A673 (cell line): ENCODE results near the gene RASD1. TPM values are rescaled to one million over a fixed set of nuclear protein-coding genes. Genes with fewer than 3 reads are reported as not detected.
A peak's percentile ranks its signal among the peaks of the same experiment; 100 is the strongest.

ENCODE experiments used
- BruUV-seq: library from RNA; stranded (reverse); fragments of 400-500 nt; replicated peaks from 2 replicates; lab custom pipeline; 2021; lab: Mats Ljungman, UMichigan
- CTCF ChIA-PET: fragments of 300-600 bp; sonication (Branson Sonifier 250); formaldehyde crosslinking; loops from one replicate; lab custom pipeline; 2022; ENCODE audit warnings: antibody characterized with exemption; lab: Charles Lee
- POLR2A ChIA-PET: fragments of 300-600 bp; sonication (Branson Sonifier 250); formaldehyde crosslinking; loops from one replicate; lab custom pipeline; 2022; ENCODE audit warnings: antibody characterized with exemption; ENCODE audit not compliant: low non-redundant PET; lab: Charles Lee
- DNase-seq: peaks from one replicate; pipeline ENCODE4 v3.0.0-alpha.2; 2015; ENCODE audit warnings: low spot score
- H3K27ac ChIP-seq: fragments of 200-600 bp; sonication (generic); 2 replicates; pipeline ENCODE4 v1.5.1; 2016; ENCODE audit warnings: mixed run types, low read depth, mild to moderate bottlenecking, mixed read lengths, antibody characterized with exemption, low read length; ENCODE audit not compliant: poor library complexity, severe bottlenecking
- H3K27me3 ChIP-seq: fragments of 200-600 bp; sonication (generic); replicated peaks from 2 replicates; pipeline ENCODE4 v1.6.1; 2017; ENCODE audit warnings: mixed run types, low read depth, mild to moderate bottlenecking, mixed read lengths, antibody characterized with exemption, low read length; ENCODE audit not compliant: insufficient read depth, poor library complexity
- H3K36me3 ChIP-seq: fragments of 200-600 bp; sonication (generic); 2 replicates; pipeline ENCODE4 v1.6.1; 2016; ENCODE audit warnings: mixed run types, mild to moderate bottlenecking, mixed read lengths, antibody characterized with exemption, low read length; ENCODE audit not compliant: insufficient read depth, poor library complexity, severe bottlenecking
- H3K4me1 ChIP-seq: fragments of 200-600 bp; sonication (generic); 2 replicates; pipeline ENCODE4 v1.6.1; 2017; ENCODE audit warnings: mixed run types, mild to moderate bottlenecking, mixed read lengths, antibody characterized with exemption, low read length; ENCODE audit not compliant: insufficient read depth, poor library complexity, severe bottlenecking
- H3K4me3 ChIP-seq: fragments of 200-600 bp; sonication (generic); 2 replicates; pipeline ENCODE4 v1.5.1; 2016; ENCODE audit warnings: low read depth, mixed run types, mild to moderate bottlenecking, mixed read lengths, low read length; ENCODE audit not compliant: poor library complexity, severe bottlenecking
- H3K9me3 ChIP-seq: fragments of 200-600 bp; sonication (generic); 2 replicates; pipeline ENCODE4 v1.6.1; 2016; ENCODE audit warnings: mixed run types, low read depth, mild to moderate bottlenecking, mixed read lengths, antibody characterized with exemption, low read length; ENCODE audit not compliant: poor library complexity, severe bottlenecking
- EZH2 ChIP-seq: fragments of 200-600 bp; sonication (generic); IDR thresholded peaks from 2 replicates; pipeline ENCODE4 v1.6.1; 2017; ENCODE audit warnings: borderline replicate concordance, low read depth, mild to moderate bottlenecking, mixed read lengths, antibody characterized with exemption, low read length; ENCODE audit not compliant: poor library complexity, severe bottlenecking
- intact Hi-C: fragments of 100-400 bp; cut with micrococcal nuclease; formaldehyde crosslinking; loops from one replicate; pipeline ENCODE4 v1.10.0; 2022; ENCODE audit not compliant: unreplicated experiment
- total RNA-seq: library from RNA; stranded (reverse); gene quantifications from 2 replicates; pipeline ENCODE4 v1.2.3, GENCODE V29; 2021
- TF ChIP-seq, protein P1 (sequence below): fragments of 300-800, 200-600 bp; sonication (generic); conservative IDR thresholded peaks from 2 replicates; pipeline ENCODE4 v1.5.1; 2017; ENCODE audit warnings: low read depth, mild to moderate bottlenecking, antibody characterized with exemption, low read length, moderate library complexity, mixed read lengths

Gene RASD1
- total RNA-seq, 1 experiment from 2014 or later, result 0.21 TPM

DNA sequence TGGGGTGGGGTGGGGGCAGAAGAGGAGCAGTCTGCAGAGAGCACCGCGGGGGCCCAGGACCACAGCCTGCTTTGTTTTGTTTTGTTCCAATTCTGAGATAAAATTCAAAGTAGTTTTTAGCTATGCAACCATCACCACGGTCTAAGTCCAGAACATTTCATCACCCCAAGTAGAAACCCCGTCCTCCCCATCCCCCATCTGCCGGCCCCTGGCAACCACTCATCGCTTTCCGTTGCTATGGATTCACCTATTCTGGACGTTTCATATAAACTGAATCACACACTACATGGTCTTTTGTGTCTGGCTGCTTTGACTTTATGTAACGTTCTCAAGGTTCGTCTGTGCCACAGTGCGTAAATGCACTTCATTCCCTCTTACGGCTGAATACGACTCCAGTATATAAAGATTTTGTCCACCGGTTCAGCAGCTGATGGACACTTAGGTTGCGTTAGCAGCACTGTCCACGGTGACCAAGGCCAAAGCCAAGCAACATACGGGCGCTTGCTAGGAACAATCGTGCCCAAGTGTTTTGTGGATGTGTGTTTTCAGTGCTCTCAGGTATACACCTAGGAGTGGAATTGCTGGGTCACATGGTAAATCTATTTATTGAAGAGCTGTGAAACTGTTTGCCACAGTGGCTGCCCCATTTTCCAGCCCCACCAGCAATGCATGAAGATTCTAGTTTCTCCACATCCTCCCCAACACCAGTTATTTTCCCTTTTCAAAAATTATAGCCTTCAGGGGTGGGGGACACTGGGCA lies 27.7 kb upstream of the RASD1 start:
- ChIA-PET POLR2A (no interaction called here), CTCF (interaction anchor here (0.6 to 1.0 kb wide), 2 partner anchors 27 to 625 kb away, joined by 3 to 7 read pairs; no protein-coding TSS in a partner anchor)
- BruUV-seq, result no TSS peak
- Histone ChIP-seq H3K36me3 (no peaks in the 10 kb centered on the region), H3K9me3 (no peaks in the 10 kb centered on the region), H3K4me1 (peaks cover 22% of the 10 kb centered on the region), H3K27ac (no peak overlapping the region), H3K4me3 (no peak overlapping the region), H3K27me3 (no peaks in the 10 kb centered on the region)
- no peak for DNase-seq
- intact Hi-C loops, result no loop called here
- TF ChIP-seq, protein P1, sequence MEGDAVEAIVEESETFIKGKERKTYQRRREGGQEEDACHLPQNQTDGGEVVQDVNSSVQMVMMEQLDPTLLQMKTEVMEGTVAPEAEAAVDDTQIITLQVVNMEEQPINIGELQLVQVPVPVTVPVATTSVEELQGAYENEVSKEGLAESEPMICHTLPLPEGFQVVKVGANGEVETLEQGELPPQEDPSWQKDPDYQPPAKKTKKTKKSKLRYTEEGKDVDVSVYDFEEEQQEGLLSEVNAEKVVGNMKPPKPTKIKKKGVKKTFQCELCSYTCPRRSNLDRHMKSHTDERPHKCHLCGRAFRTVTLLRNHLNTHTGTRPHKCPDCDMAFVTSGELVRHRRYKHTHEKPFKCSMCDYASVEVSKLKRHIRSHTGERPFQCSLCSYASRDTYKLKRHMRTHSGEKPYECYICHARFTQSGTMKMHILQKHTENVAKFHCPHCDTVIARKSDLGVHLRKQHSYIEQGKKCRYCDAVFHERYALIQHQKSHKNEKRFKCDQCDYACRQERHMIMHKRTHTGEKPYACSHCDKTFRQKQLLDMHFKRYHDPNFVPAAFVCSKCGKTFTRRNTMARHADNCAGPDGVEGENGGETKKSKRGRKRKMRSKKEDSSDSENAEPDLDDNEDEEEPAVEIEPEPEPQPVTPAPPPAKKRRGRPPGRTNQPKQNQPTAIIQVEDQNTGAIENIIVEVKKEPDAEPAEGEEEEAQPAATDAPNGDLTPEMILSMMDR, result no peak
- TF ChIP-seq EZH2, result no peak

DNA sequence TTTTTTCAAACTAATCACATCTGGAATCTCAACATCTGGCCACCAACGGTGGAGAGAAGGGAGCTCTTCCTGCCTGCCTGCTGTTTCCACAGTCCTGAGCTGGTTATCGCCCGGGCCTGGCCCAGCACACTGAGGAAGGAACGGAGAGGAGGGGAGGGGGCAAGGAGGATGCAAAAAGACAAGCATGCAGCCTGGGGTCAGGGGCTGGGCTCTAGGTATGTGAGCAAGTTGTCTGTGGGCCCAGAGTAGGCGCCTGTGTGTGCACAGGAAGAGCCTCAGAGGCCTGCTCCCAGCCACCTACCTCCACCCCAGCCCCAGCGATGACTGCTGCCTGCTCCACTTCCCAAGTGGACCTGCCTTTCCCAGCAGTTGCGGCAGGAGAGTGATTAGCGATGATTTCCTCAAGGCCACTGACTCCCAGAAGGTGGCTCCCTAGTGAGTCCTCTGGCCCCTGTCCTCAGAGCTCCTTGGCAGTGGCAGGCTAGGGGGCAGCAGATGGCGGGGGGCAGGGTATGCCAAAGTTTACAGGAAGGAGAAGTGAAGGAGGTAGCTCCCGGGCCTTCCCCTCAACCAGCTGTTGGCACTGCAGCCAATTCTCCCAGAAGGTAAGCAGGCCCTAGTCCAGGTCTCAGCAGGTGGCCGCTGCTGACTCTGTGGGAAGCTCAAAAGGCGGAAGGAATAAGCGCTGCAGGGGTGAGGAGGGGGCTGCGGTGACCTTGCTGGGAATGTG lies 27.0 kb upstream of the RASD1 start:
- DNase-seq, result peak; percentile 53

DNA sequence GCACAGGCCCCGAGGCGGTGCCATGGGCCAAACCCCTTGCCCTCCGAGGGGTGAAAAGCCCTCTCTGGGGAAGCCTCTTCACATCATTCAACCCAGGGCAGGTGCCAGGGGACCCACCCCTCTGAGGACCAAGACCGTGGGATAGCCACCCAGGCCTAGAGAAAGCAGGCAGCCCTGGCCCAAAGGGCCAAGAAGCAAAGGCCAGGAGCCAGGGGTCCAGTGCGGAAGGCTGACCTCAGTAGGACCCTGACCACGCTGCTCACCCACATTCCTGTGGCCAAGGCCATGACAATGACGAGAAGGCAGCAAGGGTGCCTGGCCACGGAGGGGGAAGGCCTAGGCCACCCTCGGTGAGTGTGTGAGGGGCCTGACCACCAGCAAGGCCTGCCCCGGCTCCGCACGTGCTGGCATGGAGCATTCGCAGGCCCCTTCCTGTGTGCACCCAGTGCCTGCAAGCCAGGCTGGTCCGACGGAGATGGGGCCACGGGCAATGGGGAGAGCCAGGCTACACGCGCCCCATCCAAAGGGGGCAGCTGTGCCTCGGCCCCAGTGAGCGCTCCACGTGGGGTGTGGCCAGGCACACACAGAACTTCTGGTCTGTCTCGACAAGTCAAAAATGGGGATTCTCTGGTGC lies 24.5 kb upstream of the RASD1 start:
- Histone ChIP-seq H3K4me1 (peaks cover 22% of the 10 kb centered on the region), H3K36me3 (no peaks in the 10 kb centered on the region), H3K27ac (no peak overlapping the region), H3K9me3 (no peaks in the 10 kb centered on the region), H3K4me3 (no peak overlapping the region), H3K27me3 (no peaks in the 10 kb centered on the region)
- ChIA-PET POLR2A (no interaction called here), CTCF (no interaction called here)
- no TSS peak for BruUV-seq
- TF ChIP-seq, protein P1, result no peak
- TF ChIP-seq EZH2, result no peak
- DNase-seq, result no peak
- intact Hi-C loops, result no loop called here

More for the DNA sequence above, 27.0 kb upstream of the RASD1 start:
- TF ChIP-seq, protein P1, result no peak
- no peak for TF ChIP-seq EZH2
- Histone ChIP-seq H3K27me3 (no peaks in the 10 kb centered on the region), H3K9me3 (no peaks in the 10 kb centered on the region), H3K27ac (peak overlapping the region; percentile 29), H3K36me3 (no peaks in the 10 kb centered on the region), H3K4me1 (peaks cover 22% of the 10 kb centered on the region), H3K4me3 (no peak overlapping the region)
- POLR2A ChIA-PET, result no interaction called here
- intact Hi-C loops, result no loop called here
- no TSS peak for BruUV-seq
- CTCF ChIA-PET, result interaction anchor here (0.6 to 1.0 kb wide), 2 partner anchors 26 to 625 kb away, joined by 3 to 7 read pairs; no protein-coding TSS in a partner anchor
